Left colon (tissue), 2 donors: Measurements from ENCODE around the gene RNASEH1. TPM values are rescaled to one million over a fixed set of nuclear protein-coding genes. Genes with fewer than 3 reads are reported as not detected.
"Not testable (repeated sequence)": the region's sequence is repeated elsewhere in the genome, so short reads cannot be mapped to it uniquely, and the experiment has no call there.

Experiments used
- ATAC-seq: fragments of 200-7000 bp; cut with Tn5 transposase; one replicate; pipeline ENCODE4 v1.9.1; 2020; ENCODE audit warnings: mild to moderate bottlenecking, moderate library complexity
- DNase-seq, 2 donors: peaks; one replicate each; pipeline ENCODE4 v3.0.0-alpha.2; 2020
- intact Hi-C, 2 donors: fragments of 100-400 bp; cut with DNase I in 1 of 2; cut with micrococcal nuclease in 1 of 2; formaldehyde crosslinking; loops; one replicate each; pipeline versions ENCODE4 v1.11.2 to v1.14.0; 2022; cut with DNase I, micrococcal nuclease
- total RNA-seq, 2 donors: library from RNA; stranded (reverse); fragmentation: NEBNext Ultra II Directional; extraction: Animal tissue kit (Norgen Biotek cat#: 25700); gene quantifications; one replicate each; pipeline ENCODE4 v1.2.1, GENCODE V29; 2021
- donor health status: DM: no; HTN: no; CAD: no.
- donor health status: DM: yes; HTN: yes; CAD: no.

Gene RNASEH1
- total RNA-seq, 2 donors from 2014 or later: 14.4 to 14.7 TPM

GRCh38 chr2:3595404-3595803, 37.3 kb upstream of the RNASEH1 start:
- ATAC-seq: no peak
- intact Hi-C loops: no loop called here

DNA sequence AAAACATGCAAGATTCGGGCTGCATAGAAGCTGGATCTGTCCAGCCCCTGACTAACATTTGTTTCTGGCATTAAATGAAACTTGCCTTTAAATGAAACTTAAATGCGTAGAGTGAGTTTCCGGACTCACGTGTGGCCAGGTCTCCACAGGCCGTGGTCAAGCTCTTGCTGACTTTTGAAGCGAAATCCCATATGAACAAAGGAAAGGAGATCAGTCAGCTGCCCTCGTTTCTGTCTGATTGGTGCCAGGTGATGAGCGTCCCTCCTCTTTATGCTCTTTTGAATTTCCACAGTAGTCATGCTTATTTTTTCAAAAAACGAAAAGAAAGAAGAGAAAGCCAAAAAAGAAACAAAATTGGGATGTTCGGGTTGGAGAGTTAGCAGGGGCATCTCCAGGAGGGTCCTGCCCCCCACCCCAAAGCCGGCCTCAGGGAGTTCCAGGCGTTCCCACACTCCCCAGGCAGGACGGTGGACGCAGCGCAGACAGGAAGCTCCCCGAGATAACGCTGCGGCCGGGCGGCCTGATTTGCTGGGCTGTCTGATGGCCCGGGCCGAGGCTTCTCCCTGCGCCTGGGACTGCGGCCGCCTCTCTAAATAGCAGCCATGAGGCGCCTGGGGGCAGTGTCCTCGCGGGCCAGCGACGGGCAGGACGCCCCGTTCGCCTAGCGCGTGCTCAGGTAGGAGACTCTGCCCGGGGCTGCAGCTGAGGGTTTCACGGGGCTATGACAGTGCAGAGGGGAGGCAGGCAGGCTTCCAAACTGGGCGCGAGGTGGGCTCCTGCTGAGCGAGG, 36.6 kb upstream of the RNASEH1 start, which contains the start of gene COLEC11:
Gene COLEC11 (plus strand): TSS at position 620 of the 789 bp plus-strand sequence. CDS start 9,229 bp downstream, outside the sequence.
- no peak for DNase-seq

More at GRCh38 chr2:3595404-3595803, 37.3 kb upstream of the RNASEH1 start:
- no peak for DNase-seq

GRCh38 chr2:3589086-3589485, 31.0 kb upstream of the RNASEH1 start:
- intact Hi-C loops: no loop called here
- ATAC-seq: no peak
- DNase-seq: no peak

More for the DNA sequence above, 36.6 kb upstream of the RNASEH1 start, which contains the start of gene COLEC11:
- intact Hi-C loops: no loop called here
- ATAC-seq: no peak

DNA sequence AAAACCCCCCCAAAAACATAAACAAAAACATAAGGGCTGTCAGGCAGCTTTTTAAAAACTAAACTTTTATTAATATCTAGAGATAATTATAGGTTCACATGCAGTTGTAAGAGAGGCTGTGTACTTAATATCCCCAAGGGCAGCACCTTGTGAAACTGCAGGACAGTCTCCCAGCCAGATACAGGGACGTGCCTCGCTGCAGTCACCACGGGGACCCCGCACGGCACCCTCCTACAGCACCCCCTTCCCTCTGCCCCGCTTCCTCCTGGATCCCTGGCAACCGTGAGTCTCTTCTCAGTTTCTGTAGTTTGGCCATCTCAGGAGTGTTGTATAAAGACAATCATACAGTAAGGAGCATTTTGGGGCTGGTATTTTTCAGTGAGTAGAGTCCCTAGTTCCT, 30.0 kb upstream of the RNASEH1 start:
- intact Hi-C loops: no loop called here
- ATAC-seq (no peak), DNase-seq (no peak)

DNA sequence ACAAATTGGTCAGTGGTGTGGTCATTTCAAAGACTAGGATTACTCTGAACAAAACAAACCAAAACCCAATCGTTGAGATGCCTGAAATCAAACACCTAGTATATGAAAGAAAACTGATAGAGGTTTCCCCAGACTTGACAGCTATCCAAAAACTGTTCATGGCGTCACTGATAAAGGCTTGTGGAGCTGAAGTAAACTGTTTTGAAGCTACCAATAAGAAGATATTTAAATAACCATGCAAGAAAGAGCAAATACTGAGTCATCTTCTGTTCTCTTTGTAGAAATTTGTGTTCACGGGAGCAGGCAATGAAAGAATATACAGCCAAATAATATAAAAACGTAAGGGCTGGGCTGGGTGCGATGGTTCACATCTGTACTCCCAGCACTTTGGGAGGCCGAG, 29.3 kb upstream of the RNASEH1 start:
- ATAC-seq: no peak
- intact Hi-C loops: no loop called here

DNA sequence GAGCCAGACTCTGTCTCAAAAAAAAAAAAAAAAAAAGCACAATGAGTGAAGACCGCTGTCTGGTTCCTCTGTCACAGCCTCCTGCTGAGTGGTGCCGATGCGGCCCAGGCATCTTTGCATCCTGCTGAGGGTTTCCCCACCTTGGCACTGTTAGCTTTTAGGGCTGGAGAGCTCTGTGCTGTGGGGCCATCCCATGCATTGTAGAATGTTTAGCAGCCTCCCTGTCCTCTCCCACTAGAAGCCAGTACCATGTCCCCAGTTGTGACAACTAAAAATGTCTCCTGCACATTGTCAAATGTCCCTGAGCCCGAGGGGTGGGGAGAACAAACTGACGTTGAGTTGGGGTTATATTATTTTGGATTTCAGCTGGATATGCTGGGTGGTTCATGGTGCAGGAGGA, 28.9 kb upstream of the RNASEH1 start:
- DNase-seq (no peak), ATAC-seq (no peak)
- intact Hi-C loops: no loop called here

More for the DNA sequence above, 29.3 kb upstream of the RNASEH1 start:
- no peak for DNase-seq

- ATAC-seq: no peak
- DNase-seq: no peak
- intact Hi-C loops: no loop called here
These were observed 28.1 kb upstream of the RNASEH1 start for GRCh38 chr2:3586220-3586619.

DNA sequence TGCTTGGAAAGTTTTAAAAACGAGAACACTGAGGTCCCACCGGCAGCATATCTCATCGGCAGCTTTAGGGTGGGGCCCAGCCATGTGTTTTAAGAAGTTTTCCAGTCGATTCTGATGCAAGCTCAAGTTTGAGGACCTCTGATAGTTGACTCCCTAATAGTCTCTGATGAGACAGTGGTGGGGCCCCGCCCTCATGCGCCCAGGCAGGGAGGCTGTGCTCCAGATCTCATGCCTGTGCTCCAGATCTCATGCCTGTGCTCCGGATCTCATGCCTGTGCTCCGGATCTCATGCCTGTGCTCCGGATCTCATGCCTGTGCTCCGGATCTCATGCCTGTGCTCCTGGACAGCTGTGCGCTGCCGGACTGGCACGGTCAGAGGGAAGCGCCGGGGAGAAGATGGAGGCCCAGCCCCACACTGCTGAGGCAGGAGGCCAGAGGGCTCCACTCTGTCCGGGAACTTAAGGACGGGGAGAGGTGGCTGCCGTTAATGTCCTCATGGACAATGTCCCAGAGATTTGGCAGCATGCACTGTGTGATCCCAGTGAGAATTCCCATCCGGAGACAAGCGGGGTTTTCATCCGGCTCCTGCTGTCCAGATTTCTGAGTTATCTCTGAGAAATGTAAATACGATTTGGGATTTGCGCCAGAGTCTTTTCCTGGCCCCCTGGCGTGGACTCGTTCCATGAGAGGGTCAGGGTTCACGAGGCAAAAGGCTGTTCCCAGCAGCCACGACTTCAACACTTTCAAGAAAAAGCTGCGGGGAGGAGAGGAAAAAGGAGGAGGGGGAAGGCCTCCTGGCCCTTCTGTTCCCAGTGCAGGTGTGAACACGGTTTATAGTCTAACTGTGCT, 27.4 kb upstream of the RNASEH1 start:
- ATAC-seq (peak; percentile 58), DNase-seq (peak; percentile 28 to 40)
- intact Hi-C loops: no loop called here

DNA sequence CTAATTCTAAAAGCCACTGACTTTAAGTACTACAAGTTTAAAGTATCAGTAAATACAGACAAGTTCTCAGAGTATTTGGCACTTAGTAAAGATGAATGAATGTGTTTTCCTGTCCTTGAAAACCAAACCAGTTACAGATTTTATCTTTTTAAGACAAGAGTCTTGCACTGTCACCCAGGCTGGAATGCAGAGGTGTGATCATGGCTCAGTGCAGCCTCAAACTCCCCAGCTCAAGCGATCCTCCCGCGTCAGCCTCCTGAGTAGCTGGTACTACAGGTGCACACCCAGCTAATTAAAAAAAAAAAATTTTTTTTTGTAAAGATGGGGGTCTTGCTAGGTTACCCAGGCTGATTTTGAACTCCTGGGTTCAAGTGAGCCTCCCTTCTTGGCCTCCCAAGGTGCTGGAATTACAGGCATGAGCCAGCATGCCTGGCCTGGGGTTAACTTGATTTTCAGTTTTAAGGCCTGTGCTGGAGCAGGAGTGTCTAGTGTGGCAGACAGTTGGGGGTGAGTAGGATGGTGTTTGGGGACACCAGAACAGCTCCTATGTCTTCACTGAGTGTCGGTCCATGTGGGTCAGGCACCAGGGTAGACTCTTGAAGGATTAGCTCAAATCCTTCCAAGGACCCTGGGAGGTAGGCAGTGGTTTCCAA, 26.6 kb upstream of the RNASEH1 start:
- DNase-seq: no peak
- intact Hi-C loops: no loop called here
- ATAC-seq: no peak

GRCh38 chr2:3584076-3584475, 25.9 kb upstream of the RNASEH1 start:
- ATAC-seq (no peak), DNase-seq (no peak)
- intact Hi-C loops: no loop called here

DNA sequence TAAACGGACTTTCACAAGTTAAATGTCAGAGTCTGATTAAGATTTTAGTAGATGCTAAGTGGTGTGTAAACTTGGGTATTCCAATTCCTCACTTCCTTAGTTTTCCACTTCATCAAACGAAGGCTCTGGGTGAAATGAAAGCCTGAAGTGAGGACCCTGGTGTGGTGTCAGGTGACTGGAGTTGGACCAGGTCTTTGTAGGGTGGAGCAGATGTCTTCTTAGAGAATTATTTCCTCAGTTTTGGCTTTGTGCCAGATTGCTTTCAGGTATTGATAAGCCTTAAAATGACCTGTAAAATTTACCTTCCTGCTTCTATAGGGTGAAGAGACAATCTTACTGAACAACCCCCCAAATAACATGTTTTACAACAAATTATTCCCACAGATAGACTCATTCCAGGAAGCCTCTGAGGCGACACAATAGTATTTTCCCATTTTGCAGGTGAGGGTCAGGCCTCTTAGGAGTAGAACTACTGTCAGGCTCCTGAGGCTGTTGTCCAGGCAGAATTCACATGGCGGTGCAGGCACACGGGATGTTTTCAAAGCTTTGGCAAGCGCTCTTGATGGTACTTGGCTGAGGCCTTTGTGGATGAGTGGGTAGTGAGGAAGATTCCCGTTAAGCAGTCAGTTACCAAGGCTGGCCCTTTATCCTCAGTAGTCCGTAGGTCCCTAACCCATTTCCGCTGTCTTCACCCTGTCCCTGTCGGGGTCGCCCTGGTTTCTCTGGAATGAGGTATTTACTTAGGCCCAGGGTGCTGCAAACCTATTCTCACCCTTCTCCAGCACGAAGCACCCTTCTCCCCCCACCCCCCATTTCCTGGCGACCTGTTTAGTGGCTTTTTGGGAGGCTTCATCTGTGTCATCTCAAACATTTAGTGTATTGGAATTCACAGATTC, 23.5 kb upstream of the RNASEH1 start:
- no peak for ATAC-seq
- intact Hi-C loops: no loop called here
- no peak for DNase-seq

- DNase-seq: no peak
- intact Hi-C loops: no loop called here
- no peak for ATAC-seq
These were observed 22.3 kb upstream of the RNASEH1 start for GRCh38 chr2:3580449-3580848.

DNA sequence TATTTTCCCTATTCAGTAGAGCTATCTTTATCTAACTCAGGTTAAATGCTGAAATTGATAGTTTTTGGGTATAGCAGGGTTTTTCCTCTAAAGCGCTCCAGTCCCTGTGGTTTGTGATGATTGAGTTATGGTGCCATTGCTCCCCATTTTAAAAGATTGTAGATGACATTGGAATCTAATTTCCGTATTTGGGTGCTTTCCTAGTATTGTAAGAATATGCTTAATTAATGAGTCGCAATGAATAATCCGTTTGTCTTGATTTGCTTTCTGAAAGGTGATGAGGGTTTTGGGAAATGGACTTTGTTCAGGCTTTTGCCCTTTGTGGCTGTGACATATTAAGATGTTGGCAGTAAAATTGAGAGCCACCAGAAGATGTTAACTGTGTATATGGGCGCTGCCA, 20.9 kb upstream of the RNASEH1 start:
- ATAC-seq (no peak), DNase-seq (no peak)
- intact Hi-C loops: no loop called here

DNA sequence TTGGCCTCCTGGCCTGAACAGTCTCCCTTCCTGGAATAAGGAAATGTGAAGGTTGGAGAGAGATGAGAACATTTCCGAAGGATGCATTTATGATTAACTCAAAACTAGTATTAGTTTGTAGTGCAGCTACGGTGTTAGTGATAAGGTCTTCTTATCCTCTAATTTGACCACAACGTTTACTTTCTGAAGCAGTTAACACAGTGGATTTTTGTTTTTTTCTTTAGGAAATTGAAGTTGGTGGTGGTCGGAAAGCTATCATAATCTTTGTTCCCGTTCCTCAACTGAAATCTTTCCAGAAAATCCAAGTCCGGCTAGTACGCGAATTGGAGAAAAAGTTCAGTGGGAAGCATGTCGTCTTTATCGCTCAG, 18.1 kb upstream of the RNASEH1 start:
- DNase-seq, intact Hi-C loops: not testable (repeated sequence)

GRCh38 chr2:3575534-3576262, 17.6 kb upstream of the RNASEH1 start:
- intact Hi-C loops: no loop called here
- ATAC-seq (peak; percentile 62), DNase-seq (peak in 1 of 2 donors; percentile 39)

More for the DNA sequence above, 18.1 kb upstream of the RNASEH1 start:
- not testable (repeated sequence) for ATAC-seq

- ATAC-seq (no peak), DNase-seq (no peak)
- intact Hi-C loops: no loop called here
These were observed 16.0 kb upstream of the RNASEH1 start for GRCh38 chr2:3574155-3574554.

- intact Hi-C loops: no loop called here
- DNase-seq: no peak
These were observed 14.5 kb upstream of the RNASEH1 start for GRCh38 chr2:3572620-3573019.

GRCh38 chr2:3571284-3571683, 13.2 kb upstream of the RNASEH1 start:
- DNase-seq (no peak), ATAC-seq (no peak)
- intact Hi-C loops: no loop called here

More at GRCh38 chr2:3572620-3573019, 14.5 kb upstream of the RNASEH1 start:
- no peak for ATAC-seq
